COLO668 (cell line): ENCODE results near the gene FBXO10.
A peak's percentile ranks its signal among the peaks of the same experiment; 100 is the strongest.
"Not testable (repeated sequence)": the region's sequence is repeated elsewhere in the genome, so short reads cannot be mapped to it uniquely, and the experiment has no call there.

Source experiments
- DNase-seq: peaks from one replicate; lab custom pipeline; 2025; ENCODE audit not compliant: unreplicated experiment; lab: John Stamatoyannopoulos, UW

Gene FBXO10

GRCh38 chr9:37575921-37576721 lies at the start of gene FBXO10:
Gene FBXO10 (minus strand): TSS chr9:37576380. CDS start chr9:37541768, 34,612 bp downstream.
- DNase-seq, result peak; percentile 85

GRCh38 chr9:37625758-37626147 lies 49.6 kb upstream of the FBXO10 start:
- DNase-seq, result no peak

GRCh38 chr9:37625036-37625757 lies 49.0 kb upstream of the FBXO10 start:
- no peak for DNase-seq

GRCh38 chr9:37624073-37624472 lies 47.9 kb upstream of the FBXO10 start:
- no peak for DNase-seq

- no peak for DNase-seq
These were observed 47.1 kb upstream of the FBXO10 start for GRCh38 chr9:37623267-37623666.

- DNase-seq, result no peak
These were observed 46.3 kb upstream of the FBXO10 start for GRCh38 chr9:37622462-37622861.

- DNase-seq, result no peak
These were observed 45.3 kb upstream of the FBXO10 start for GRCh38 chr9:37621273-37622121.

GRCh38 chr9:37620396-37620795 lies 44.2 kb upstream of the FBXO10 start:
- no peak for DNase-seq

GRCh38 chr9:37619806-37620205 lies 43.6 kb upstream of the FBXO10 start:
- DNase-seq, result no peak

GRCh38 chr9:37618817-37619216 lies 42.6 kb upstream of the FBXO10 start:
- DNase-seq, result no peak

- DNase-seq, result no peak
These were observed 41.7 kb upstream of the FBXO10 start for GRCh38 chr9:37617832-37618231.

- no peak for DNase-seq
These were observed 41.0 kb upstream of the FBXO10 start for GRCh38 chr9:37617161-37617560.

- no peak for DNase-seq
These were observed 35.8 kb upstream of the FBXO10 start for GRCh38 chr9:37611961-37612360.

- DNase-seq, result no peak
These were observed 34.8 kb upstream of the FBXO10 start for GRCh38 chr9:37611014-37611413.

GRCh38 chr9:37609735-37610397 lies 33.7 kb upstream of the FBXO10 start:
- no peak for DNase-seq

- no peak for DNase-seq
These were observed 32.1 kb upstream of the FBXO10 start for GRCh38 chr9:37608250-37608649.

- DNase-seq, result no peak
These were observed 28.1 kb upstream of the FBXO10 start for GRCh38 chr9:37604296-37604695.

GRCh38 chr9:37602817-37603216 lies 26.6 kb upstream of the FBXO10 start:
- DNase-seq, result no peak

GRCh38 chr9:37602061-37602460 lies 25.9 kb upstream of the FBXO10 start:
- not testable (repeated sequence) for DNase-seq

GRCh38 chr9:37596504-37596903 lies 20.3 kb upstream of the FBXO10 start:
- DNase-seq, result no peak

GRCh38 chr9:37593883-37594448 lies 17.8 kb upstream of the FBXO10 start:
- no peak for DNase-seq
